ENCODE data around the gene PCIF1. TPM values are rescaled to one million over a fixed set of nuclear protein-coding genes. Genes with fewer than 3 reads are reported as not detected.

Gene PCIF1
- total and polyA plus RNA-seq, 4 donors = 9.2 to 12.4 (median 11.5) TPM

- Histone ChIP-seq H3K9ac (ENCODE audit: low read depth in 1 of 2, low read length in 2 of 2) (no peak overlapping the region), H3K27ac (ENCODE audit: low read depth in 1 of 2, low read length in 2 of 2) (no peak overlapping the region), H3K4me3 (ENCODE audit: low read depth in 1 of 3, low read length in 3 of 3) (no peak overlapping the region), H3K4me1 (ENCODE audit: control insufficient read depth in 4 of 4, insufficient read depth in 4 of 4, low read length in 3 of 4) (no peaks in the 10 kb centered on the region), H3K27me3 (ENCODE audit: control insufficient read depth in 4 of 4, insufficient read depth in 4 of 4, low read length in 3 of 4) (peaks cover 0 to 3% (median 0%) of the 10 kb centered on the region in 4 donors), H3K36me3 (ENCODE audit: control insufficient read depth in 4 of 4, insufficient read depth in 3 of 4, low read depth in 1 of 4, low read length in 3 of 4) (no peaks in the 10 kb centered on the region), H3K9me3 (ENCODE audit: control insufficient read depth in 4 of 4, low read length in 3 of 4) (no peaks in the 10 kb centered on the region)
- no peak for DNase-seq (ENCODE audit: low spot score)
- WGBS = 41% methylated on average over 3 of the region's 3 CpGs
- TF ChIP-seq FOXA2 (IDR thresholded peaks at IDR 0.05) (no peak), JUND (IDR thresholded peaks at IDR 0.05) (no peak), ZBTB33 (IDR thresholded peaks at IDR 0.05) (no peak), SP1 (IDR thresholded peaks at IDR 0.05) (no peak), YY1 (IDR thresholded peaks at IDR 0.05) (no peak), CTCF (IDR thresholded peaks at IDR 0.05; ENCODE audit: low read depth, low read length, missing input control) (no peak), MAX (IDR thresholded peaks at IDR 0.05) (no peak), TAF1 (conservative IDR thresholded peaks at IDR 0.05) (no peak), HNF4A (conservative IDR thresholded peaks at IDR 0.05) (no peak), FOXA1 (IDR thresholded peaks at IDR 0.05) (no peak), HNF4G (IDR thresholded peaks at IDR 0.05) (no peak), REST (IDR thresholded peaks at IDR 0.05) (no peak), NR2F2 (IDR thresholded peaks at IDR 0.05) (no peak), RXRA (IDR thresholded peaks at IDR 0.05) (no peak), EGR1 (IDR thresholded peaks at IDR 0.05; ENCODE audit: low read depth in 2 of 2) (no peak)
These were observed 62.7 kb downstream of the PCIF1 start for GRCh38 chr20:45997187-45997586.

Other genes starting within 250 kb of the PCIF1 start
- not detected for gene WFDC13, start 232.6 kb upstream of the PCIF1 start, total RNA-seq
- gene WFDC13, start 232.6 kb upstream of the PCIF1 start, polyA plus RNA-seq = not detected
- gene WFDC10B, start 229.7 kb upstream of the PCIF1 start, total RNA-seq = not detected
- not detected for gene WFDC10B, start 229.7 kb upstream of the PCIF1 start, polyA plus RNA-seq
- gene SPINT4, start 212.3 kb upstream of the PCIF1 start, total RNA-seq = not detected
- not detected for gene SPINT4, start 212.3 kb upstream of the PCIF1 start, polyA plus RNA-seq
- gene WFDC3, start 142.8 kb upstream of the PCIF1 start, total RNA-seq = not detected
- gene WFDC3, start 142.8 kb upstream of the PCIF1 start, polyA plus RNA-seq = under 1 TPM in 1 of 2 donors, not detected in 1; 0.28 TPM
- gene DNTTIP1, start 142.7 kb upstream of the PCIF1 start, total RNA-seq = 1 to 10 TPM; 6.3 to 9.4 TPM
- gene DNTTIP1, start 142.7 kb upstream of the PCIF1 start, polyA plus RNA-seq = 10 to 100 TPM in 1 of 2 donors, 1 to 10 TPM in 1; 9.3 to 13.8 TPM
- 10 to 100 TPM in 1 of 2 donors, not detected in 1; 27.6 TPM for gene UBE2C, start 122.0 kb upstream of the PCIF1 start, total RNA-seq
- gene UBE2C, start 122.0 kb upstream of the PCIF1 start, polyA plus RNA-seq = 1 to 10 TPM; 2.7 to 8.1 TPM
- gene TNNC2, start 107.4 kb upstream of the PCIF1 start, total RNA-seq = under 1 TPM in 1 of 2 donors, not detected in 1; 0.33 TPM
- gene TNNC2, start 107.4 kb upstream of the PCIF1 start, polyA plus RNA-seq = under 1 TPM; 0.12 to 0.31 TPM
- gene SNX21, start 100.9 kb upstream of the PCIF1 start, total RNA-seq = 10 to 100 TPM in 1 of 2 donors, 1 to 10 TPM in 1; 4.5 to 10.6 TPM
- gene SNX21, start 100.9 kb upstream of the PCIF1 start, polyA plus RNA-seq = 1 to 10 TPM; 3.8 to 5.1 TPM
- gene ACOT8, start 77.3 kb upstream of the PCIF1 start, total RNA-seq = 10 to 100 TPM; 24.4 to 24.5 TPM
- 10 to 100 TPM; 24.5 to 27.1 TPM for gene ACOT8, start 77.3 kb upstream of the PCIF1 start, polyA plus RNA-seq
- gene ZSWIM3, start 77.1 kb upstream of the PCIF1 start, total RNA-seq = 1 to 10 TPM; 2.9 to 4.2 TPM
- gene ZSWIM3, start 77.1 kb upstream of the PCIF1 start, polyA plus RNA-seq = 1 to 10 TPM in 1 of 2 donors, under 1 TPM in 1; 0.56 to 1.6 TPM
- 1 to 10 TPM; 2.2 to 5.0 TPM for gene ZSWIM1, start 53.5 kb upstream of the PCIF1 start, total RNA-seq
- 1 to 10 TPM; 2.1 to 2.4 TPM for gene ZSWIM1, start 53.5 kb upstream of the PCIF1 start, polyA plus RNA-seq
- 1 to 10 TPM; 1.6 to 7.6 TPM for gene SPATA25, start 47.1 kb upstream of the PCIF1 start, total RNA-seq
- gene SPATA25, start 47.1 kb upstream of the PCIF1 start, polyA plus RNA-seq = under 1 TPM; 0.43 to 0.80 TPM
- gene NEURL2, start 43.5 kb upstream of the PCIF1 start, total RNA-seq = 10 to 100 TPM in 1 of 2 donors, 1 to 10 TPM in 1; 4.1 to 14.5 TPM
- 1 to 10 TPM; 3.7 to 6.2 TPM for gene NEURL2, start 43.5 kb upstream of the PCIF1 start, polyA plus RNA-seq
- gene CTSA, start 43.3 kb upstream of the PCIF1 start, total RNA-seq = 10 to 100 TPM; 45.6 to 48.1 TPM
- 100 to 1,000 TPM; 105 to 151 TPM for gene CTSA, start 43.3 kb upstream of the PCIF1 start, polyA plus RNA-seq
- 10 to 100 TPM; 66.5 to 69.5 TPM for gene PLTP, start 22.5 kb upstream of the PCIF1 start, total RNA-seq
- gene PLTP, start 22.5 kb upstream of the PCIF1 start, polyA plus RNA-seq = 10 to 100 TPM; 22.5 to 54.9 TPM
- 10 to 100 TPM in 1 of 2 donors, 1 to 10 TPM in 1; 9.1 to 14.6 TPM for gene ZNF335, start 37.5 kb downstream of the PCIF1 start, total RNA-seq
- 1 to 10 TPM; 3.0 to 4.1 TPM for gene ZNF335, start 37.5 kb downstream of the PCIF1 start, polyA plus RNA-seq
- gene MMP9, start 74.2 kb downstream of the PCIF1 start, total RNA-seq = 1 to 10 TPM in 1 of 2 donors, under 1 TPM in 1; 0.84 to 5.4 TPM
- gene MMP9, start 74.2 kb downstream of the PCIF1 start, polyA plus RNA-seq = 1 to 10 TPM in 1 of 2 donors, under 1 TPM in 1; 0.29 to 1.6 TPM
- under 1 TPM in 1 of 2 donors, not detected in 1; 0.33 TPM for gene SLC12A5, start 94.5 kb downstream of the PCIF1 start, total RNA-seq
- 1 to 10 TPM in 1 of 2 donors, not detected in 1; 1.5 TPM for gene SLC12A5, start 94.5 kb downstream of the PCIF1 start, polyA plus RNA-seq
- gene NCOA5, start 155.3 kb downstream of the PCIF1 start, total RNA-seq = 10 to 100 TPM; 10.3 to 10.4 TPM
- 1 to 10 TPM; 3.2 to 7.0 TPM for gene NCOA5, start 155.3 kb downstream of the PCIF1 start, polyA plus RNA-seq
- gene CD40, start 183.6 kb downstream of the PCIF1 start, total RNA-seq = 1 to 10 TPM; 2.2 to 6.4 TPM
- 1 to 10 TPM; 5.7 to 9.4 TPM for gene CD40, start 183.6 kb downstream of the PCIF1 start, polyA plus RNA-seq